ENCODE data around the gene RNU6-9. TPM values are rescaled to one million over a fixed set of nuclear protein-coding genes. Genes with fewer than 3 reads are reported as not detected.
A peak's percentile ranks its signal among the peaks of the same experiment; 100 is the strongest.

Gene RNU6-9
- total RNA-seq, 1 experiment from 2014 or later: not detected

DNA sequence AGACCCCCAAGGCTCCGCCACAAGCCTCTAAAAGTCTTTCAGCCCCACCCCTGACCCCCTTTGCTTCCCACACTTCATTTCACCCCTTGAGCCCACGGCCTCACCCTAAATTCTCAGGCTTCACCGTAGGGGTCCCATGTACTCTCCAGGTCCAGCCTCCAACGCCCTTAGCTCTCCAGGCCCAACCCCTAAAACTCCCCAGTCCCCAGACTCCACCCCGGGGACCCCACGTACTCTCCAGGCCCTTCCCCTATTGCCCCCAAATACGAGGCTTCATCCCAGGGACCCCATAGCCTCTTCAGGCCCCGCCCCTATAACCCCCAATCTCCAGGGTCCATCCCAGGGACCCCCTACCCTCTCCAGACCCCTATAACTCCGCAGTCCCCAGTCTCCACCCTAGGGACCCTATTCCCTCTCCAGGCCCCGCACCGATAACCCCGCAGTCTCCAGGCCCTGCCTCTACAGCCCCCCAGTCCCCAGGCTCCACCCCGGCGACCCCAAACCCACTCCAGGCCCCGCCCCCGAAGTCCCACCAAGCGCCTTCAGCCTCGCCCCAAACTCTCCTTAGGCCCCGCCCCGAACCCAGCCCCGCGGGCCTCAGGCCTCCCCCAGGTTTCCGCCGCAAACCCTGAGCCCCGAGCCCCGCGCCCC is 916 bp upstream of the RNU6-9 start:
- no peaks in the 10 kb centered on the region for H3K9me3 ChIP-seq (replicated peaks)
- no peaks in the 10 kb centered on the region for H3K27me3 ChIP-seq
- H3K27ac ChIP-seq: no peak overlapping the region; the same call in 1 of the 2 replicates
- peaks cover 4% of the 10 kb centered on the region; the same call in 1 of the 2 replicates for H3K36me3 ChIP-seq
- peak overlapping the region; percentile 99 for H3K4me3 ChIP-seq
- no peaks in the 10 kb centered on the region for H3K4me1 ChIP-seq
- DNase-seq: peak; percentile 41 to 54

- H3K4me1 ChIP-seq: no peaks in the 10 kb centered on the region
- no peaks in the 10 kb centered on the region for H3K9me3 ChIP-seq (replicated peaks)
- no peak overlapping the region for H3K27ac ChIP-seq
- no peaks in the 10 kb centered on the region for H3K27me3 ChIP-seq
- H3K36me3 ChIP-seq: peaks cover 4% of the 10 kb centered on the region; the same call in 1 of the 2 replicates
- H3K4me3 ChIP-seq: no peak overlapping the region
- DNase-seq: no peak
Measured at GRCh38 chr19:896434-896833, 3.1 kb downstream of the RNU6-9 start.

DNA sequence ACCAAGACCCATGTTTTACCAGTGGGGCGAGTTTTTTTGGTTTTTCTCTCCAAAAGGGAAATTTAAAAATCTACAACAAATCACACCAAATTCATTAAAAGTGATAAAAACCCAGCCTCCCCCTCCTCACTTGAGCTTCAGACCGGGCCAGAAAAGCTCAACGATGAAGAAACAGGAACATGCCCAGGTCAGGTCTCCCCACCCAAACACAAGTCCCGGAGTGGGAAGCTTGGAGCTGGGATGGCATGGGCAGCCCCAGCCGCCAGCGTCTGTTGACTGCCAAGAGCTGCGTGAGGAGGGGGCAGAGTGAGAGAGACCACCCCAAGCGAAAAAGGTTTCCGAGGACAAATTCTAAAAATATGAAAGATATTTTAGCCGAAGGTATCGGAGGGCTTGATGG is 3.7 kb downstream of the RNU6-9 start:
- H3K27me3 ChIP-seq: no peaks in the 10 kb centered on the region
- DNase-seq: no peak

GRCh38 chr19:897442-898039 is 4.3 kb downstream of the RNU6-9 start:
- Histone ChIP-seq H3K27me3 (no peaks in the 10 kb centered on the region), H3K36me3 (peaks cover 4% of the 10 kb centered on the region; the same call in 1 of the 2 replicates), H3K4me3 (no peak overlapping the region), H3K4me1 (peaks cover 2% of the 10 kb centered on the region; the same call in 1 of the 2 replicates), H3K27ac (no peak overlapping the region), H3K9me3 (replicated peaks) (no peaks in the 10 kb centered on the region)
- DNase-seq: no peak

More for the DNA sequence above, 3.7 kb downstream of the RNU6-9 start:
- H3K27ac ChIP-seq: no peak overlapping the region
- no peaks in the 10 kb centered on the region for H3K4me1 ChIP-seq
- H3K36me3 ChIP-seq: peaks cover 4% of the 10 kb centered on the region; the same call in 1 of the 2 replicates
- no peaks in the 10 kb centered on the region for H3K9me3 ChIP-seq (replicated peaks)
- no peak overlapping the region for H3K4me3 ChIP-seq

GRCh38 chr19:898663-899062 is 5.4 kb downstream of the RNU6-9 start:
- Histone ChIP-seq H3K9me3 (replicated peaks) (no peaks in the 10 kb centered on the region), H3K4me1 (peaks cover 4% of the 10 kb centered on the region; the same call in 1 of the 2 replicates), H3K36me3 (peaks cover 4% of the 10 kb centered on the region; the same call in 1 of the 2 replicates), H3K27ac (no peak overlapping the region), H3K4me3 (no peak overlapping the region), H3K27me3 (no peaks in the 10 kb centered on the region)
- peak; percentile 70 to 78 for DNase-seq

DNA sequence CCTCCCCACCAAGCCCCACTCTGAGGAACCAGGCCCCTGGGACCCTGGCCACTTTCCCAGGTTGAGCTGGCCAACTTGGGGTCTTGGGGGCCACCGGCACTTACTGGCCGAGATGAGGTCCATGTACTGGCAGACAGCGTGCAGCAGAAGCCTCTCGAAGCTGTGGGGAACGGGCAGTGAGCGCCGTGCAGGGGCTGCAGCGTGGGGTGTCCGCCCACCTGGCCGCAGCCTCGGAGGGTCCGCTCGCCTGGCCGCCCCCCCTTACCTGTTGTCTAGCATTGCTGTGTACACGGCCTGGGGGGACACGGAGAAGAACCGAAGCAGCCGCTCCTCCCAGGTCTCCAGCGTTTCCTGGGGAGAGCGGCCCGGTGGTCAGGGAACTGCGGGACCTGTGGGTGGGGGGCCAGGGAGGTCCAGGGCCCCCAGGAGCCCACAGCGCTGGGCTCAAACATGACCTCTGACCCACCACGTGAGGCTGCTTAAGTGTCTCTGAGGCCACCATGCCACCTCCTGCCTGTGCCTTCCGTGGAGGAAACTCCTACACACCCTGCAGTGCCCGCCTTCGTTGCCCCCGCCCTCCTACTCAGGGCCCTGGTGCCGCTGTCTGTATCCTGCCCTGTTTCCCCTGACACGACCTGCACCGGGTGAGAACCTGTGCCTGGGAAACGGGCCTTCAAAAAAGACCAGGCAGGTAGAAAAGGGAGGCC is 6.2 kb downstream of the RNU6-9 start:
- Histone ChIP-seq H3K36me3 (peaks cover 4% of the 10 kb centered on the region; the same call in 1 of the 2 replicates), H3K4me3 (no peak overlapping the region), H3K4me1 (peaks cover 8% of the 10 kb centered on the region; the same call in 1 of the 2 replicates), H3K27me3 (no peaks in the 10 kb centered on the region), H3K27ac (no peak overlapping the region), H3K9me3 (replicated peaks) (no peaks in the 10 kb centered on the region)
- DNase-seq: no peak

- Histone ChIP-seq H3K36me3 (peaks cover 4% of the 10 kb centered on the region; the same call in 1 of the 2 replicates), H3K9me3 (replicated peaks) (no peaks in the 10 kb centered on the region), H3K27ac (no peak overlapping the region), H3K4me1 (peaks cover 8% of the 10 kb centered on the region; the same call in 1 of the 2 replicates), H3K4me3 (no peak overlapping the region), H3K27me3 (no peaks in the 10 kb centered on the region)
- no peak for DNase-seq
Measured at GRCh38 chr19:900043-900301, 6.7 kb downstream of the RNU6-9 start.

GRCh38 chr19:900302-901111 is 7.2 kb downstream of the RNU6-9 start:
- H3K36me3 ChIP-seq: peaks cover 4% of the 10 kb centered on the region; the same call in 1 of the 2 replicates
- no peak overlapping the region for H3K27ac ChIP-seq
- peak; percentile 39 to 56 for DNase-seq
- H3K4me1 ChIP-seq: peaks cover 8% of the 10 kb centered on the region; the same call in 1 of the 2 replicates
- no peaks in the 10 kb centered on the region for H3K27me3 ChIP-seq
- H3K9me3 ChIP-seq (replicated peaks): no peaks in the 10 kb centered on the region
- no peak overlapping the region for H3K4me3 ChIP-seq

DNA sequence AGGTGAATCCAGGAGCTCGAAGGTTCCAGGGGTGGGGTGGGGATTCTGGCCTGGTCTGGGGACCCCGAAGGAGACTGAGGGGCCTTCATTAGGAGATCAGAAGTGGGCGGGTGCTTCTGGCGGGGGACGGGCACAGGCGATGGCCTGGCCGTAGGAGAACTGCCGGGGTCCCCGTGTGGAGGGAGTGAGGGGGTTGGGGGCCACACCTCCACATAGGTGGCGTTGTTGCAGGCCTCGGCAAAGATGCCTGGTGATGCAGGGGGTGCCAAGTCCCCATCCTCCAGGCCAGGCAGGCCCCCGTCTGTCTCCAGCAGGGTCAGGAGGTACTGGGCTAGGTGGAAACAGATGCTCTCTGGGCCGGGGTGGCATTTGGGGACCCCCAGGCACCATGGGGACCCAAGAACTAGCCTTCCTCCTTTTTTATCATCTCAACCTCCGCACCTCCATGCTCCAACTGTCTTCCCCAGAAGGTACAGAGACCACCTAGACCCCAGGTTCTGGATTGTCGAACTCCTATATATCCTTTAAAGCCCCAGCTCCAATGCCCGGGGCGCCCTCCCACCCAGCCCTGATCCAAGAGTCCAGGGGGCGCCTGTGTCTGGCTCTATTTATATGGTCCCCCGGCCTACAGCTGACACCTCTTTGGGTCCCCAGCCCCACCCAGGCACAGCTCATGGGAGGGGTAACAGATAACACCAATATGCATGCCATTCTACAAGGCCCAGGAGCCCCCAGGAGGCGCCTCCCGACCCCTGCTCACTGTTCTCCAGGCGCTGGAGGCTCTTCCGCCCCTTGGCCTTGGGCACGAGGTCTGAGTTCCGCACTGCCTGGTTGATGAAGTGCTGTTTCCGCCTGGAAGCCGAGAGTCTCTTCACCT is 8.2 kb downstream of the RNU6-9 start:
- no peak for DNase-seq
- H3K4me1 ChIP-seq: peaks cover 8% of the 10 kb centered on the region; the same call in 1 of the 2 replicates
- H3K36me3 ChIP-seq: peaks cover 4% of the 10 kb centered on the region; the same call in 1 of the 2 replicates
- no peaks in the 10 kb centered on the region for H3K9me3 ChIP-seq (replicated peaks)
- H3K27me3 ChIP-seq: no peaks in the 10 kb centered on the region
- H3K4me3 ChIP-seq: no peak overlapping the region
- no peak overlapping the region for H3K27ac ChIP-seq

DNA sequence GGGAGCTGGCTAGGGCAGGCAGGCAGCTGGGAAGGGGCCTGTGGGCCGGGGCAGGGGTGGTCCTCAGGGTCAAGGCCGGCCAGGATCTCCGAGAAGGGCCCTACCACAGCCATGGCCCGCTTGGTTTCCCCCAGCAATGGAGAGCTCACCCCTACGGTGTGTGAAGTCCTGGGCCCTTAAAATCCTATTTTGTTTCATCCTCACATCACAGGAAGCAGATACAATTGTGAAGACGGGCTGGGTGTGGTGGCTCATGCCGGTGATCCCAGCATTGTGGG is 8.7 kb downstream of the RNU6-9 start:
- no peaks in the 10 kb centered on the region for H3K27me3 ChIP-seq
- H3K4me3 ChIP-seq: no peak overlapping the region
- peaks cover 8% of the 10 kb centered on the region; the same call in 1 of the 2 replicates for H3K4me1 ChIP-seq
- no peak for DNase-seq
- no peaks in the 10 kb centered on the region for H3K9me3 ChIP-seq (replicated peaks)
- H3K36me3 ChIP-seq: peaks cover 3% of the 10 kb centered on the region; the same call in 1 of the 2 replicates
- no peak overlapping the region; the same call in 1 of the 2 replicates for H3K27ac ChIP-seq

GRCh38 chr19:902446-903226 is 9.4 kb downstream of the RNU6-9 start:
- Histone ChIP-seq H3K4me1 (peaks cover 8% of the 10 kb centered on the region; the same call in 1 of the 2 replicates), H3K4me3 (peak overlapping the region; percentile 43; the same call in 1 of the 2 replicates), H3K9me3 (replicated peaks) (no peaks in the 10 kb centered on the region), H3K27ac (peak overlapping the region; percentile 83), H3K36me3 (no peaks in the 10 kb centered on the region), H3K27me3 (no peaks in the 10 kb centered on the region)
- DNase-seq: no peak

DNA sequence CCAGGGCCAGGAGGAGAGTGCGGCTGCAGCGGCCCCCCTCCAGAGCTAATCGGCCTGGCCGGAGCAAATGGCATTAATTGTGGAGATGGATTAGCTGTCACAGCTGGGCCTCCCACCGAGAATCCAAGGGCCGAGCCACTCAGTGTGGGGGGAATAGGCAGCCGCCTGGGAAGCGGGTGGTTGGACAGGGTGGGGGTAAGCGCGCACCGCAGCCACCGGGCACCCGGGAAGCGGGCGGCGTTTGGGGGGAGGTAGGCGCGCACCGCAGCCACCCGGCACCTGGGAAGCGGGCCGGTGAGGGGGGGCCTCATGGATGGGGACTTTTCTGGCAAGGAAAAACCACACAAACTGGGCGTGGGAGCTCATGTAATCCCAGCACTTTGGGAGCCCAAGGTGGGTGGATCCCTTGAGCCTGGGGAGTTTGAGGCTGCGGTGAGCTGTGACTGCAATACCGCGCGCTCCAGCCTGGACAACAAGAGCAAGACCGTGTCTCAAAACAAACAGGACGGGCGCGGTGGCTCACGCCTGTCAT is 10.0 kb downstream of the RNU6-9 start:
- Histone ChIP-seq H3K4me3 (peak overlapping the region; percentile 43), H3K4me1 (peaks cover 8% of the 10 kb centered on the region; the same call in 1 of the 2 replicates), H3K9me3 (replicated peaks) (no peaks in the 10 kb centered on the region), H3K27ac (peak overlapping the region; percentile 83), H3K27me3 (no peaks in the 10 kb centered on the region), H3K36me3 (no peaks in the 10 kb centered on the region)
- DNase-seq: peak; percentile 90 to 91

DNA sequence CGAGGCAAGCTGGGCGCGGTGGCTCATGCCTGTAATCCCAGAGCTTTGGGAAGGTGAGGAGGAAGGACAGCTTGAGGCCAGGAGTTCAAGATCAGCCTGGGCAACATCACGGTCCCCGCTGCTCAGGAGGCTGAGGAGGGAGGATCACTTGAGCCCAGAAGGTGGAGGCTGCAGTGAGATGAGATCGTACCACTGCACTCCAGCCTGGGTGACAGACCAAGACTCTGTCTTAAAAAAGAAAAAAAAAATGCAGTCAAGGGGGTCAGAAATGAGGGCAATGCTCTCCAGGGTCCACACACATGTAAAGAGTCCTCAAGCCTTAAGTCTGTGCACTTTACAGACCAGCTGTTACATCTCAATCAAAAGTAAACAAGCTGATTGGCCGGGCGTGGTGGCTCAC is 11.3 kb downstream of the RNU6-9 start:
- Histone ChIP-seq H3K9me3 (replicated peaks) (no peaks in the 10 kb centered on the region), H3K36me3 (no peaks in the 10 kb centered on the region), H3K27me3 (no peaks in the 10 kb centered on the region), H3K4me3 (no peak overlapping the region), H3K27ac (no peak overlapping the region), H3K4me1 (peaks cover 8% of the 10 kb centered on the region; the same call in 1 of the 2 replicates)
- DNase-seq: no peak

Data from SJCRH30 (cell line).